ENCODE results near the gene MYO10. TPM values are rescaled to one million over a fixed set of nuclear protein-coding genes. Genes with fewer than 3 reads are reported as not detected.

The MYO10 gene
- total RNA-seq, 2 donors from 2014 or later: 40.0 to 89.2 TPM

DNA sequence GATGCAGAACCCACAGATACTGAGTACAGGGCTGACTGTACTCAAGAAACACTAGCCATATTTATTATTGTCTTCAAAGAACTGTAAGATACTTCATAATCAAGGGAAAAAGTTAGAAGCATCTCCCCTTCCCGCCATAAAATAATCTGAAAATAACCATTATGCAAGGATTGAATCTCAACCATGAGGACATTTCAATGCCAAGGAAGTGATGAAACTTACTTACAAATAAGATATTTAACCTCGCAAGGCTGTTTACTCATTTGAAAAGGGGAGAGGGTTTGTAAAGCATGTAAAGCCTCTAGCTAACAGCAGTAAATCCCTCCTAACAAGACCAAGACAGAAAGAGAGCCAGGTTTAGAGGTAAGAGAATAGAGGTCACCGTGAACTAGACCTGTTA, 6.3 kb downstream of the MYO10 start:
- Mint-ChIP-seq H3K36me3 (ENCODE audit: low read depth) (peaks cover 29% of the 10 kb centered on the region), H3K4me3 (no peak overlapping the region), H3K4me1 (peaks cover 36% of the 10 kb centered on the region), H3K9me3 (peaks cover 3% of the 10 kb centered on the region), H3K27me3 (ENCODE audit: insufficient read depth) (peaks cover 8% of the 10 kb centered on the region), H3K27ac (no peak overlapping the region)
- Histone ChIP-seq H3K9ac (ENCODE audit: extremely low read depth, low read length, poor library complexity, severe bottlenecking) (no peak overlapping the region), H3K36me3 (ENCODE audit: control insufficient read depth, insufficient read depth, low read length) (peaks cover 34% of the 10 kb centered on the region), H3K9me3 (ENCODE audit: control insufficient read depth, low read length) (peaks cover 8% of the 10 kb centered on the region), H3K4me1 (ENCODE audit: control insufficient read depth, insufficient read depth, low read length) (no peaks in the 10 kb centered on the region), H3K27me3 (ENCODE audit: control insufficient read depth, insufficient read depth, low read length, poor library complexity, severe bottlenecking) (no peaks in the 10 kb centered on the region), H3K27ac (ENCODE audit: low read depth, low read length) (no peak overlapping the region), H3K4me3 (ENCODE audit: low read length) (peak overlapping the region; percentile 67)
- DNase-seq: no peak
- 92 to 93% methylated on average over 2 to 3 of the region's 3 CpGs for WGBS, 2 experiments (ENCODE audit: insufficient coverage in 1 of 2, insufficient read length in 1 of 2)
- TF ChIP-seq, protein P1, sequence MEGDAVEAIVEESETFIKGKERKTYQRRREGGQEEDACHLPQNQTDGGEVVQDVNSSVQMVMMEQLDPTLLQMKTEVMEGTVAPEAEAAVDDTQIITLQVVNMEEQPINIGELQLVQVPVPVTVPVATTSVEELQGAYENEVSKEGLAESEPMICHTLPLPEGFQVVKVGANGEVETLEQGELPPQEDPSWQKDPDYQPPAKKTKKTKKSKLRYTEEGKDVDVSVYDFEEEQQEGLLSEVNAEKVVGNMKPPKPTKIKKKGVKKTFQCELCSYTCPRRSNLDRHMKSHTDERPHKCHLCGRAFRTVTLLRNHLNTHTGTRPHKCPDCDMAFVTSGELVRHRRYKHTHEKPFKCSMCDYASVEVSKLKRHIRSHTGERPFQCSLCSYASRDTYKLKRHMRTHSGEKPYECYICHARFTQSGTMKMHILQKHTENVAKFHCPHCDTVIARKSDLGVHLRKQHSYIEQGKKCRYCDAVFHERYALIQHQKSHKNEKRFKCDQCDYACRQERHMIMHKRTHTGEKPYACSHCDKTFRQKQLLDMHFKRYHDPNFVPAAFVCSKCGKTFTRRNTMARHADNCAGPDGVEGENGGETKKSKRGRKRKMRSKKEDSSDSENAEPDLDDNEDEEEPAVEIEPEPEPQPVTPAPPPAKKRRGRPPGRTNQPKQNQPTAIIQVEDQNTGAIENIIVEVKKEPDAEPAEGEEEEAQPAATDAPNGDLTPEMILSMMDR (conservative IDR thresholded peaks at IDR 0.05): no peak

DNA sequence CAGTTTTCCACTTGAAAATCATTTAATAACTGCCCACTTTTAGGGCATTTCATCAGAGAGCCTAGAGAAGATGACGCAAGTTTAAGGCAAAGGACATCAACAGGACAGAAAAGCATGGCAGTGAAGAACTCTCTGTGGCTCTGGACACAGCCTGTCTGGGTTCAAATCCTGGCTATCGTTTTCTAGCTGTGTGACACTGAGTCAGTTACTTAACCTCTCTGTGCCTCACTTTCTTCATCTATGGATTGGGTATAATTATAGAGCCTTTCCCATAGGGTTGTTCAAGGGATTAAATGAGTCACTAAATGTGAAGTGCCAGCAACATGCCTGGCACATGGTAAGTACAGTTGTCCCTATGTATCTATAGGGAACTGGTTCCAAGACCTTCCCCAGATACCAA, 6.7 kb downstream of the MYO10 start:
- WGBS, 2 experiments (ENCODE audit: insufficient coverage in 1 of 2, insufficient read length in 1 of 2): 91 to 100% methylated on average over 2 of the region's 2 CpGs
- Histone ChIP-seq H3K27me3 (ENCODE audit: control insufficient read depth, insufficient read depth, low read length, poor library complexity, severe bottlenecking) (no peaks in the 10 kb centered on the region), H3K9me3 (ENCODE audit: control insufficient read depth, low read length) (peaks cover 8% of the 10 kb centered on the region), H3K27ac (ENCODE audit: low read depth, low read length) (no peak overlapping the region), H3K4me1 (ENCODE audit: control insufficient read depth, insufficient read depth, low read length) (no peaks in the 10 kb centered on the region), H3K36me3 (ENCODE audit: control insufficient read depth, insufficient read depth, low read length) (peaks cover 34% of the 10 kb centered on the region), H3K4me3 (ENCODE audit: low read length) (peak overlapping the region; percentile 67), H3K9ac (ENCODE audit: extremely low read depth, low read length, poor library complexity, severe bottlenecking) (no peak overlapping the region)
- H3K27ac Mint-ChIP-seq: no peak overlapping the region
- peaks cover 3% of the 10 kb centered on the region for H3K9me3 Mint-ChIP-seq
- peaks cover 31% of the 10 kb centered on the region for H3K36me3 Mint-ChIP-seq (ENCODE audit: low read depth)
- H3K27me3 Mint-ChIP-seq (ENCODE audit: insufficient read depth): peaks cover 4% of the 10 kb centered on the region
- peaks cover 36% of the 10 kb centered on the region for H3K4me1 Mint-ChIP-seq
- TF ChIP-seq, protein P1 (conservative IDR thresholded peaks at IDR 0.05): no peak
- no peak for DNase-seq
- no peak overlapping the region for H3K4me3 Mint-ChIP-seq

DNA sequence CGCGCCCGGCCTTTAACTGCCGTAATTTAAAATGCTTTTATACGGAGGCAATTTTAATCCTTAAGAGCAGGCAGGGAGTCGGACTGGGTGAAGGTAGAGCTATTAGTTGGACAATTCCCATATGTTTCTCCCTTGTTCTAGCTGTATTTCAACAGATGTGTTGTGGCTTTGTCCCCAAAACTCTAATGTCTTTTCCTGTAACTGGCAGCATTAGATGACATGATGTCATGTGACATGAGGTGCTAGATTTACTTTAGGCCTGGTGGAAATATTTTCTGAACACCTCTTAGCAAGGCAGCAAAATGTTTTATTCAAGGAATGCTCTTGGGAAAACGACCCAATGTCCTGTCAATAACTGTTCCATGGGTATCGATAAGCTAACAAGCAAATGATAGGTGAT, 8.5 kb downstream of the MYO10 start:
- Histone ChIP-seq H3K27ac (ENCODE audit: low read depth, low read length) (no peak overlapping the region), H3K9ac (ENCODE audit: extremely low read depth, low read length, poor library complexity, severe bottlenecking) (no peak overlapping the region), H3K4me1 (ENCODE audit: control insufficient read depth, insufficient read depth, low read length) (no peaks in the 10 kb centered on the region), H3K9me3 (ENCODE audit: control insufficient read depth, low read length) (peaks cover 8% of the 10 kb centered on the region), H3K36me3 (ENCODE audit: control insufficient read depth, insufficient read depth, low read length) (peaks cover 34% of the 10 kb centered on the region), H3K27me3 (ENCODE audit: control insufficient read depth, insufficient read depth, low read length, poor library complexity, severe bottlenecking) (no peaks in the 10 kb centered on the region), H3K4me3 (ENCODE audit: low read length) (no peak overlapping the region)
- DNase-seq: no peak
- Mint-ChIP-seq H3K27me3 (ENCODE audit: insufficient read depth) (no peaks in the 10 kb centered on the region), H3K4me3 (no peak overlapping the region), H3K27ac (no peak overlapping the region), H3K4me1 (peaks cover 23% of the 10 kb centered on the region), H3K36me3 (ENCODE audit: low read depth) (peaks cover 37% of the 10 kb centered on the region), H3K9me3 (peaks cover 3% of the 10 kb centered on the region)
- WGBS, 2 experiments (ENCODE audit: insufficient coverage in 1 of 2, insufficient read length in 1 of 2): 96 to 97% methylated on average over 8 of the region's 8 CpGs
- TF ChIP-seq, protein P1 (conservative IDR thresholded peaks at IDR 0.05): no peak

All from endodermal cell (in vitro differentiated cells).